Ishikawa (cell line): ENCODE data around the gene FRMPD4.

Experiments
- CEBPB ChIP-seq: IDR thresholded peaks from 2 replicates; pipeline ENCODE4 v1.6.1; 2012
- CREB1 ChIP-seq: IDR thresholded peaks from 2 replicates; pipeline ENCODE4 v1.6.1; 2012; ENCODE audit warnings: low read depth
- EGR1 ChIP-seq: IDR thresholded peaks from 2 replicates; pipeline ENCODE4 v1.6.1; 2012
- EP300 ChIP-seq: IDR thresholded peaks from 2 replicates; pipeline ENCODE4 v1.6.1; 2012; ENCODE audit warnings: borderline replicate concordance
- FOXM1 ChIP-seq: IDR thresholded peaks from 2 replicates; pipeline ENCODE4 v1.6.1; 2012; ENCODE audit warnings: low read depth, borderline replicate concordance
- NFIC ChIP-seq: IDR thresholded peaks from 2 replicates; pipeline ENCODE4 v1.6.1; 2012
- RAD21 ChIP-seq: IDR thresholded peaks from 2 replicates; pipeline ENCODE4 v1.6.1; 2012; ENCODE audit warnings: low read depth
- TAF1 ChIP-seq: IDR thresholded peaks from 2 replicates; pipeline ENCODE4 v1.6.1; 2012; ENCODE audit warnings: low read depth, mild to moderate bottlenecking
- TCF12 ChIP-seq: IDR thresholded peaks from 2 replicates; pipeline ENCODE4 v1.6.1; 2012; ENCODE audit warnings: low read depth
- TEAD4 ChIP-seq: IDR thresholded peaks from 2 replicates; pipeline ENCODE4 v1.6.1; 2012
- YY1 ChIP-seq: IDR thresholded peaks from 2 replicates; pipeline ENCODE4 v1.6.1; 2012; ENCODE audit warnings: low read depth
- ZBTB7A ChIP-seq: IDR thresholded peaks from 2 replicates; pipeline ENCODE4 v1.6.1; 2012; ENCODE audit warnings: low read depth
- TF ChIP-seq, protein P1 (sequence below): IDR thresholded peaks from 2 replicates; pipeline ENCODE4 v1.6.1; 2012
- TF ChIP-seq, protein P2 (sequence below): IDR thresholded peaks from 2 replicates; pipeline ENCODE4 v1.6.1; 2012; ENCODE audit warnings: low read depth, mild to moderate bottlenecking
- TF ChIP-seq, protein P3 (sequence below): IDR thresholded peaks from 2 replicates; pipeline ENCODE4 v1.6.1; 2012

The FRMPD4 gene

GRCh38 chrX:12494400-12495138 lies 356.3 kb downstream of the FRMPD4 start:
- TF ChIP-seq NFIC (no peak), EP300 (no peak), TEAD4 (no peak), FOXM1 (no peak), EGR1 (no peak), TAF1 (no peak), RAD21 (no peak), TCF12 (no peak)
- TF ChIP-seq, protein P1, sequence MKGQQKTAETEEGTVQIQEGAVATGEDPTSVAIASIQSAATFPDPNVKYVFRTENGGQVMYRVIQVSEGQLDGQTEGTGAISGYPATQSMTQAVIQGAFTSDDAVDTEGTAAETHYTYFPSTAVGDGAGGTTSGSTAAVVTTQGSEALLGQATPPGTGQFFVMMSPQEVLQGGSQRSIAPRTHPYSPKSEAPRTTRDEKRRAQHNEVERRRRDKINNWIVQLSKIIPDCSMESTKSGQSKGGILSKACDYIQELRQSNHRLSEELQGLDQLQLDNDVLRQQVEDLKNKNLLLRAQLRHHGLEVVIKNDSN = no peak
- TF ChIP-seq, protein P2, sequence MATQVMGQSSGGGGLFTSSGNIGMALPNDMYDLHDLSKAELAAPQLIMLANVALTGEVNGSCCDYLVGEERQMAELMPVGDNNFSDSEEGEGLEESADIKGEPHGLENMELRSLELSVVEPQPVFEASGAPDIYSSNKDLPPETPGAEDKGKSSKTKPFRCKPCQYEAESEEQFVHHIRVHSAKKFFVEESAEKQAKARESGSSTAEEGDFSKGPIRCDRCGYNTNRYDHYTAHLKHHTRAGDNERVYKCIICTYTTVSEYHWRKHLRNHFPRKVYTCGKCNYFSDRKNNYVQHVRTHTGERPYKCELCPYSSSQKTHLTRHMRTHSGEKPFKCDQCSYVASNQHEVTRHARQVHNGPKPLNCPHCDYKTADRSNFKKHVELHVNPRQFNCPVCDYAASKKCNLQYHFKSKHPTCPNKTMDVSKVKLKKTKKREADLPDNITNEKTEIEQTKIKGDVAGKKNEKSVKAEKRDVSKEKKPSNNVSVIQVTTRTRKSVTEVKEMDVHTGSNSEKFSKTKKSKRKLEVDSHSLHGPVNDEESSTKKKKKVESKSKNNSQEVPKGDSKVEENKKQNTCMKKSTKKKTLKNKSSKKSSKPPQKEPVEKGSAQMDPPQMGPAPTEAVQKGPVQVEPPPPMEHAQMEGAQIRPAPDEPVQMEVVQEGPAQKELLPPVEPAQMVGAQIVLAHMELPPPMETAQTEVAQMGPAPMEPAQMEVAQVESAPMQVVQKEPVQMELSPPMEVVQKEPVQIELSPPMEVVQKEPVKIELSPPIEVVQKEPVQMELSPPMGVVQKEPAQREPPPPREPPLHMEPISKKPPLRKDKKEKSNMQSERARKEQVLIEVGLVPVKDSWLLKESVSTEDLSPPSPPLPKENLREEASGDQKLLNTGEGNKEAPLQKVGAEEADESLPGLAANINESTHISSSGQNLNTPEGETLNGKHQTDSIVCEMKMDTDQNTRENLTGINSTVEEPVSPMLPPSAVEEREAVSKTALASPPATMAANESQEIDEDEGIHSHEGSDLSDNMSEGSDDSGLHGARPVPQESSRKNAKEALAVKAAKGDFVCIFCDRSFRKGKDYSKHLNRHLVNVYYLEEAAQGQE = no peak

DNA sequence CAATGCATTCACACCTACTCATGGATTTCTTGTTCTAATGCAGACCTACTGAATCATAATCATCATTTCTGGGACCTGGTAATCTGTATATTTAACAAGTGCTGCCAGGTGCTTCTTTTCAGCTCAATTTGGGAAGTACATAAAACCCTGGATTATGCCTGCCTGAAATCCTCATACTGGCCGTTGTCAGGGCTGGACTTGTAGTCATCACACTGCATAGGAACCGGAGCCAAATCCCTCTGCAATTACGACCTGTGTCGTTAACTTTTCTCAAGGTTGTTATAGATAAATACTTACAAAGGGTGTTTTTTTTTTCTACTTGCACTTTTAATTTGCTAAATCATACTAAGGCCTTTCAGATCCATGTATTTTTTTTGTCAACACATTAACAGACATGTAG lies 358.1 kb downstream of the FRMPD4 start:
- TF ChIP-seq CREB1 = no peak
- TF ChIP-seq, protein P1 = no peak

- TF ChIP-seq CREB1 = no peak
- no peak for TF ChIP-seq CEBPB
- TF ChIP-seq, protein P3, sequence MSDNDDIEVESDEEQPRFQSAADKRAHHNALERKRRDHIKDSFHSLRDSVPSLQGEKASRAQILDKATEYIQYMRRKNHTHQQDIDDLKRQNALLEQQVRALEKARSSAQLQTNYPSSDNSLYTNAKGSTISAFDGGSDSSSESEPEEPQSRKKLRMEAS = no peak
- no peak for TF ChIP-seq FOXM1
- TF ChIP-seq RAD21 = peak; percentile 30; the same call in 1 of the 2 replicates
Observed at GRCh38 chrX:12497832-12498591, 359.7 kb downstream of the FRMPD4 start.

- TF ChIP-seq EGR1 (no peak), CEBPB (no peak), YY1 (no peak), EP300 (no peak), TAF1 (no peak), RAD21 (no peak), FOXM1 (no peak), TCF12 (no peak), NFIC (no peak), ZBTB7A (no peak), CREB1 (no peak), TEAD4 (no peak)
- TF ChIP-seq, protein P3 = no peak
- TF ChIP-seq, protein P2 = no peak
- TF ChIP-seq, protein P1 = no peak
Observed at GRCh38 chrX:12505127-12505526, 366.9 kb downstream of the FRMPD4 start.

- TF ChIP-seq TAF1 (no peak), CEBPB (no peak), YY1 (no peak), CREB1 (no peak)
- TF ChIP-seq, protein P1 = no peak
Observed at GRCh38 chrX:12526306-12526705, 388.0 kb downstream of the FRMPD4 start.
